Kidney (tissue), 14 donors: ENCODE results near the gene OR10G3. TPM values are rescaled to one million over a fixed set of nuclear protein-coding genes. Genes with fewer than 3 reads are reported as not detected.
A peak's percentile ranks its signal among the peaks of the same experiment; 100 is the strongest.

Source experiments
- DNase-seq, 5 donors: peaks; one replicate each; pipeline ENCODE4 v3.0.0-alpha.2; 2013 to 2020
- FAIRE-seq: peaks from 2 replicates; lab custom pipeline; 2012; peaks lifted over from hg19 to GRCh38; lab: Jason Lieb, UNC
- H3K27ac ChIP-seq, 2 donors: one replicate each; pipeline ENCODE4 v1.7.0; 2013; ENCODE audit warnings: low read depth in 2 of 2, low read length in 2 of 2, inconsistent platforms in 1 of 2
- H3K27me3 ChIP-seq: one replicate; pipeline ENCODE4 v1.7.1; 2013; ENCODE audit warnings: low read length, inconsistent platforms; ENCODE audit not compliant: control insufficient read depth, insufficient read depth
- H3K36me3 ChIP-seq, 3 donors: one replicate each; pipeline versions ENCODE4 v1.7.0 to v1.7.1; 2013; ENCODE audit warnings: low read length in 3 of 3, control low read depth in 1 of 3, inconsistent platforms in 1 of 3; ENCODE audit not compliant: insufficient read depth in 3 of 3, control insufficient read depth in 2 of 3
- H3K4me1 ChIP-seq, 3 donors: one replicate each; pipeline versions ENCODE4 v1.7.0 to v1.7.1; 2013; ENCODE audit warnings: low read length in 3 of 3, inconsistent platforms in 1 of 3, low read depth in 1 of 3; ENCODE audit not compliant: control insufficient read depth in 2 of 3, insufficient read depth in 2 of 3
- H3K4me3 ChIP-seq, 3 donors: one replicate each; pipeline versions ENCODE4 v1.7.0 to v1.8.1; 2013; ENCODE audit warnings: low read length in 3 of 3, control low read depth in 1 of 3, inconsistent platforms in 1 of 3
- H3K9ac ChIP-seq, 3 donors: one replicate each; pipeline versions ENCODE4 v1.7.0 to v1.7.1; 2013; ENCODE audit warnings: low read length in 3 of 3, control low read depth in 1 of 3, inconsistent platforms in 1 of 3
- H3K9me3 ChIP-seq, 3 donors: one replicate each; pipeline versions ENCODE4 v1.7.0 to v1.7.1; 2013; ENCODE audit warnings: low read length in 3 of 3, control low read depth in 1 of 3, inconsistent platforms in 1 of 3; ENCODE audit not compliant: control insufficient read depth in 2 of 3, insufficient read depth in 1 of 3
- intact Hi-C: fragments of 100-400 bp; cut with DNase I; formaldehyde crosslinking; loops from one replicate; pipeline ENCODE4 v1.11.1; 2022
- polyA plus RNA-seq: library from polyadenylated mRNA; stranded (reverse); fragments of 350-450 nt; fragmentation: Illumina TruSeq; extraction: RNeasy Lipid Tissue Mini Kit (QIAGEN cat#74804); gene quantifications from one replicate; pipeline ENCODE4 v1.2.3, GENCODE V29; 2014; ENCODE audit warnings: low read depth, low replicate concordance; ENCODE audit not compliant: insufficient read depth
- total RNA-seq: library from RNA; stranded (reverse); fragmentation: NEBNext Ultra II Directional; extraction: Animal tissue kit (Norgen Biotek cat#: 25700); gene quantifications from one replicate; pipeline ENCODE4 v1.2.1, GENCODE V29; 2021
- TF ChIP-seq, protein P1 (sequence below): IDR thresholded peaks from 3 replicates; pipeline ENCODE4 v1.5.1; 2012; ENCODE audit warnings: mild to moderate bottlenecking, moderate library complexity, borderline replicate concordance; ENCODE audit not compliant: insufficient read depth; ENCODE audit errors: extremely low read depth
- donor health status: control.
- donor health status: control.
- donor health status: control.
- donor health status: control.
- donor health status: control.
- donor health status: DM: yes; HTN: yes; CAD: no.
- donor health status: Normal renal cell carcinoma (clear cell type).

The OR10G3 gene
- total and polyA plus RNA-seq, 2 donors from 2014 or later: not detected

DNA sequence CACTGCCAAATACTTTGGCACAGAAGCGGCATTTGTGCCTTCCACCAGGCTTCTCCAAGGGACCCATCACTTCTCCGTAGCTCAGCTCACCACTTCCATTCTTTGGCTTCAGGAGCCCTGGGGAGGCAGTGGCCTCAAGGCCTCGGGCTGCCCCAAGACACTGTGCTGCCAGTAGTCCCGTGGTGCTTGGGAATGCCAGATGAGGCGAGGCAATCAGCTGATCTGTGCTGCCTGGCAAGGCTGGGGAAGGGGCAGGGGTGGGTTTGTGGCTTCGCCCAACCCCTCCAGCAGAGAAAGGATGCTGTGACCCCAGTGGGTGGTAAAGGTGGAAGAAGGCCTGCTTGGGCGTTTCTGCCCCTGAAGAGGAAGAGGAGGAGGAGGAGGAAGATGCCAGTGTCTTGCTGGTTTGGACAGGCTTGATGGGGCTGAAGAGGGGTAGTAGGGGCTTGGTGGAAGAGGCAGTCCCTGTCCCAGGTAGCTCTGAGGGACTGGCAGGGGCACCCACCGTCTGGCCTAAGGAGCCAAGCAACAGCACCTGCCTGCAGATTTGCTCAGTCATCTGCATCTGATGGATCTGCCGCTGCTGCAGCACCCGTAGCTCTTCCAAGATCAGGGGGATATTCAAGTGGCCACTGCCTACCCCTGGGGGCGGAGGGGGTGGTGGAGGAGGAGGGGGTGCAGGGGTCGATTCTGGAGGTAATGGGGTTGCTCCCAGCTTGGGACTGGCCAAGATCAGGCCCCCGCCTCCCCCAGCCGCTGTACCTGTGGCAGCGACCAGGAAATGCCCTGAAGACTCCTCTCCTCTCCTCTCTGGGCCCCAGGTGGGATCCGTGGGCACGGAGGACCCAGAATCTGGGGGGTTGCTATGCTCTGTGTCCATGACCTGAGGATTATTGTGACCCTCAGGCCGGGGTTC is 55.0 kb downstream of the OR10G3 start:
- Histone ChIP-seq H3K27me3 (no peaks in the 10 kb centered on the region), H3K9me3 (no peaks in the 10 kb centered on the region), H3K36me3 (no peaks in the 10 kb centered on the region), H3K4me3 (peak overlapping the region in 2 of 3 donors; percentile 68 to 78), H3K27ac (no peak overlapping the region), H3K9ac (peak overlapping the region in 2 of 3 donors; percentile 43 to 61), H3K4me1 (no peaks in the 10 kb centered on the region)
- DNase-seq (peak in 1 of 5 donors; percentile 75), FAIRE-seq (no peak)
- TF ChIP-seq, protein P1, sequence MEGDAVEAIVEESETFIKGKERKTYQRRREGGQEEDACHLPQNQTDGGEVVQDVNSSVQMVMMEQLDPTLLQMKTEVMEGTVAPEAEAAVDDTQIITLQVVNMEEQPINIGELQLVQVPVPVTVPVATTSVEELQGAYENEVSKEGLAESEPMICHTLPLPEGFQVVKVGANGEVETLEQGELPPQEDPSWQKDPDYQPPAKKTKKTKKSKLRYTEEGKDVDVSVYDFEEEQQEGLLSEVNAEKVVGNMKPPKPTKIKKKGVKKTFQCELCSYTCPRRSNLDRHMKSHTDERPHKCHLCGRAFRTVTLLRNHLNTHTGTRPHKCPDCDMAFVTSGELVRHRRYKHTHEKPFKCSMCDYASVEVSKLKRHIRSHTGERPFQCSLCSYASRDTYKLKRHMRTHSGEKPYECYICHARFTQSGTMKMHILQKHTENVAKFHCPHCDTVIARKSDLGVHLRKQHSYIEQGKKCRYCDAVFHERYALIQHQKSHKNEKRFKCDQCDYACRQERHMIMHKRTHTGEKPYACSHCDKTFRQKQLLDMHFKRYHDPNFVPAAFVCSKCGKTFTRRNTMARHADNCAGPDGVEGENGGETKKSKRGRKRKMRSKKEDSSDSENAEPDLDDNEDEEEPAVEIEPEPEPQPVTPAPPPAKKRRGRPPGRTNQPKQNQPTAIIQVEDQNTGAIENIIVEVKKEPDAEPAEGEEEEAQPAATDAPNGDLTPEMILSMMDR: no peak
- intact Hi-C loops: no loop called here

DNA sequence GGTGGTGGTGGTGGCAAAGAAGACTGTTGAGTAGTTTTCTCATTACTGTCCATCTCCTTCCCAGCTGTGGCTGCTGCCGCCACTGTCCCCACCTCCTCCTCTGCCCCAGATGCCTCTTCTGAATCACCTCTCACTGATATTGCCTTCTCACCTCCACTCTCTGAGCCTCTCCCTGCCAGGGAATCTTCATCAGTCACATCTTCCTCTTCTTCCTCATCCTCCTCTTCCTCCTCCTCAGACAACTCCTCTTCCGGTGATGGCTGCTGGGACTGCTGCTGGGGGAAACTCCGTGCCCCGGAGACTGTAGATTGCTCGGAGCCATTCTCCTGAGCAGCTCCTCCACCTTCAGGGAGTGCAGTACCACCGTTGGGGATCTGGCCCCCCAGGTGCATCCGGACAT is 56.7 kb downstream of the OR10G3 start:
- FAIRE-seq (no peak), DNase-seq (no peak)
- Histone ChIP-seq H3K36me3 (no peaks in the 10 kb centered on the region), H3K4me1 (no peaks in the 10 kb centered on the region), H3K4me3 (no peak overlapping the region), H3K9me3 (no peaks in the 10 kb centered on the region), H3K9ac (no peak overlapping the region), H3K27me3 (no peaks in the 10 kb centered on the region), H3K27ac (no peak overlapping the region)
- intact Hi-C loops: no loop called here
- TF ChIP-seq, protein P1: no peak

DNA sequence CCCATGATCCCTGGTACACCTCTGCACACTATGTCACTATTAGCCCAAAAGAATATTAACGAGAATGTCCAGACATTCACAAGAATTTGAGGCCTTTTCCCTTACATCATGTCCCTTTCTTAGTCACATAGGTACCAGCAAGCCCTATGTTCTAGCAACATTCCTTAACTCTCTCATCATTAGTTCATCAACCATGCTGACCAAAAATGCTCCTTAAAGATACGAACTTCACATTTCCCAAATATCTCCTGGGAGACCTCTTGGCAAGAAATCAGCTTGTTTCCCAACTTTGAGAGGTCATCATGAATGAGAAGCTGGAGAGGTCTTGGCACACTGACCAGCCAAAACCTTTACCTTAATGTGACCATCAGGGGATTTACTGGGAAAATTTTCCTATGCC is 58.4 kb downstream of the OR10G3 start:
- TF ChIP-seq, protein P1: no peak
- intact Hi-C loops: no loop called here
- FAIRE-seq (no peak), DNase-seq (no peak)
- H3K4me3 ChIP-seq: no peak overlapping the region
- H3K27ac ChIP-seq: no peak overlapping the region
- H3K9me3 ChIP-seq: no peaks in the 10 kb centered on the region
- no peaks in the 10 kb centered on the region for H3K27me3 ChIP-seq
- no peak overlapping the region for H3K9ac ChIP-seq
- no peaks in the 10 kb centered on the region for H3K36me3 ChIP-seq
- H3K4me1 ChIP-seq: no peaks in the 10 kb centered on the region
